M059J (cell line): ENCODE results near the gene THSD7B. TPM values are rescaled to one million over a fixed set of nuclear protein-coding genes. Genes with fewer than 3 reads are reported as not detected.
"Not testable (repeated sequence)": the region's sequence is repeated elsewhere in the genome, so short reads cannot be mapped to it uniquely, and the experiment has no call there.

Experiments
- DNase-seq: peaks from one replicate; pipeline ENCODE4 v3.0.0-alpha.2; 2012; ENCODE audit warnings: low read depth
- total RNA-seq: library from RNA; depleted of rRNA; stranded (reverse); fragments of >200 nt; shearing (Covaris generic); gene quantifications from 2 replicates; pipeline ENCODE4 v1.2.3, GENCODE V29; 2014; rRNA removed

Gene THSD7B
- total RNA-seq: 0.05 and 0.12 TPM in 2 replicates

GRCh38 chr2:136765256-136766072 lies at the start of gene THSD7B:
THSD7B (plus strand) TSS chr2:136765545; CDS start chr2:136882179, 116,634 bp downstream.
- DNase-seq: no peak

GRCh38 chr2:136718273-136718672 lies 47.1 kb upstream of the THSD7B start:
- no peak for DNase-seq

- no peak for DNase-seq
These were observed 37.2 kb upstream of the THSD7B start for GRCh38 chr2:136727973-136728699.

- DNase-seq: no peak
These were observed 29.1 kb upstream of the THSD7B start for GRCh38 chr2:136736236-136736635.

GRCh38 chr2:136738044-136738443 lies 27.3 kb upstream of the THSD7B start:
- DNase-seq: no peak

GRCh38 chr2:136741471-136741870 lies 23.9 kb upstream of the THSD7B start:
- DNase-seq: no peak

- no peak for DNase-seq
These were observed 15.3 kb upstream of the THSD7B start for GRCh38 chr2:136750065-136750464.

GRCh38 chr2:136751406-136751805 lies 13.9 kb upstream of the THSD7B start:
- no peak for DNase-seq

- DNase-seq: not testable (repeated sequence)
These were observed 6.8 kb upstream of the THSD7B start for GRCh38 chr2:136758504-136758903.

- no peak for DNase-seq
These were observed 691 bp upstream of the THSD7B start for GRCh38 chr2:136764452-136765255.

- no peak for DNase-seq
These were observed 694 bp downstream of the THSD7B start for GRCh38 chr2:136766073-136766404.

- no peak for DNase-seq
These were observed 1.7 kb downstream of the THSD7B start for GRCh38 chr2:136767030-136767429.

- DNase-seq: no peak
These were observed 4.5 kb downstream of the THSD7B start for GRCh38 chr2:136769871-136770270.

GRCh38 chr2:136770384-136770783 lies 5.0 kb downstream of the THSD7B start:
- no peak for DNase-seq

- DNase-seq: no peak
These were observed 12.0 kb downstream of the THSD7B start for GRCh38 chr2:136777391-136777790.

- DNase-seq: no peak
These were observed 18.5 kb downstream of the THSD7B start for GRCh38 chr2:136783856-136784255.

- no peak for DNase-seq
These were observed 19.9 kb downstream of the THSD7B start for GRCh38 chr2:136785215-136785614.

GRCh38 chr2:136787970-136788369 lies 22.6 kb downstream of the THSD7B start:
- DNase-seq: no peak

GRCh38 chr2:136796339-136796738 lies 31.0 kb downstream of the THSD7B start:
- no peak for DNase-seq

- DNase-seq: no peak
These were observed 33.4 kb downstream of the THSD7B start for GRCh38 chr2:136798766-136799165.

- DNase-seq: no peak
These were observed 36.3 kb downstream of the THSD7B start for GRCh38 chr2:136801661-136802060.

- DNase-seq: no peak
These were observed 44.7 kb downstream of the THSD7B start for GRCh38 chr2:136809998-136810397.
